Measurements from ENCODE around the gene MAGI2. TPM values are rescaled to one million over a fixed set of nuclear protein-coding genes. Genes with fewer than 3 reads are reported as not detected.

The MAGI2 gene
- total RNA-seq, 1 donor from 2014 or later, result 3.6 TPM

DNA sequence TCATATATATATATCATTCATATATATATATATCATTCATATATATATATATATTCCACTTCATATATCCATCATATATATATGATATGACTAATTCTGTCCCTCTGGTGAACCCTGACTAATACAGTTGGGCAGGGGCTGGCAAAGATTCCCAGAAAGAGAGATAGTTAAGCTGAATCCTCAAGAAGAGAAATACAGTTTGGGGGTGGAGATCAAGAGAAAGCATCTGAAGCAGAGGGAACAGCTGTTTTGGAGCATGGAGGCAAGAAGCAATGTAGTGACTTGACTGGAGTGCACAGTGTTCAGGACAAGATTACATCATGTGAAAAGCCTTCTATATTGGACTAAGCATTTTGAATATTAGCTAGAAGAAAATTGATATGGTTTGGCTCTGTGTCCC, 540.7 kb downstream of the MAGI2 start:
- ATAC-seq, result no peak
- intact Hi-C loops (cut with micrococcal nuclease), result no loop called here

GRCh38 chr7:78906735-78907134, 546.7 kb downstream of the MAGI2 start:
- DNase-seq (no peak), ATAC-seq (no peak)
- intact Hi-C loops (cut with micrococcal nuclease), result no loop called here

More for the DNA sequence above, 540.7 kb downstream of the MAGI2 start:
- no peak for DNase-seq

GRCh38 chr7:78905436-78905835, 548.0 kb downstream of the MAGI2 start:
- ATAC-seq, result no peak
- DNase-seq, result no peak
- intact Hi-C loops (cut with micrococcal nuclease), result no loop called here

- no peak for DNase-seq
- intact Hi-C loops (cut with micrococcal nuclease), result no loop called here
- ATAC-seq, result no peak
Observed at GRCh38 chr7:78904983-78905382, 548.5 kb downstream of the MAGI2 start.

DNA sequence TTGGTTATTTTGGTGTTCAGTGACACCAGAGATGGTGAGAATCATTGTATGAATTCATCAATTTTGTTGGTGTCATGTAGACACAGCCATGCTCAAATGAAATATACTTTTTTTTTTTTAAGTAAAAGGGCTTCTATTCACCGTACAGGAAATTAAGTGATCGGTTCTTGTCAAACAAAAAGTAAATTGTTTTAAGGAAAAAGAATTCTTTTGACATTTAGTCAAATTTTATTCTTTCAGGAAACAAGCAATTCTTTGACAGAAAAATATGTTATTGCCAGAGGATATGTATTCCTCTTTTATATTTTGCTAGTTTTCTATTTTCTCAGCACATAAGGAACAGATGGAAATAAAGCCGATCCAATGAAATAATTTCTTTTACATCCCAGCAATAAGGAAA, 551.9 kb downstream of the MAGI2 start:
- ATAC-seq (no peak), DNase-seq (no peak)
- intact Hi-C loops (cut with micrococcal nuclease), result no loop called here

DNA sequence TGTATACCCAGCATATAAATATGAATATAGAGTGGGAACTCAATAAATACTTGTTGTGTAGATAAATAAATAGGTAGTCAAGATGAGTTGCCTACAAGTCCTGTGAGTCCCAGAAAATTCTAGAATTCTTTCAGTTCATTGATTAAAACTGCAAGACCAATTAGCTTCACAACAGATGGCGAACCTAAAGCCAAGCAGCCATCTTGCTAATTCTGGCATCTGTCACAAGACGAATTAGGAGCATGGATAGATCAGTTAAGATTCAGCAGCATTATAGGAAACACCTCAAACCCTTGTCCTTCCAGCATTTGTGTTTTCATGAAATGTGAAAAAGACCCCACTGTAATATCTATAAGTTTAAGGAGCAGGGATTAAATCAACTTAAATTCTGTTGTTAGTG, 552.7 kb downstream of the MAGI2 start:
- DNase-seq (no peak), ATAC-seq (no peak)
- intact Hi-C loops (cut with micrococcal nuclease), result no loop called here

- DNase-seq (no peak), ATAC-seq (no peak)
- intact Hi-C loops (cut with micrococcal nuclease), result no loop called here
Observed at GRCh38 chr7:78895393-78895792, 558.1 kb downstream of the MAGI2 start.

DNA sequence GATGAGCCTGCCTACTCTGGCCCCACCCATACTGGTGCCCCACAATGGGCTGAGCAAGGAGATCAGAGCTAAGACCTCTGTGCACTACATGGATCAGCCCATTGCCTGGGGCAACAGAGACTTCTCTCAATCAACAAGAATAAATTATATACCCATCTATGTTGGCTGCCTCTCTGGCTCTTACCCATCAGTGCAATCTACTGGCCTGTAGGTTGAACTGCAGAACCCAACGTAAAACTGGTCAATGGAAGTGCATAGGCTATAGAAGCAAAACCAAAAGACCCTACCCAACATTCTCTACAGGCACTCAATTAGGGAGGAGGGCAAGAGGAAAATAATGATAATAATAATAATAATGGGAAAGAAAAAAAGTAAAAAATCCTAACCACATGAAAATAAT, 574.3 kb downstream of the MAGI2 start:
- intact Hi-C loops (cut with micrococcal nuclease), result no loop called here
- ATAC-seq (no peak), DNase-seq (no peak)

DNA sequence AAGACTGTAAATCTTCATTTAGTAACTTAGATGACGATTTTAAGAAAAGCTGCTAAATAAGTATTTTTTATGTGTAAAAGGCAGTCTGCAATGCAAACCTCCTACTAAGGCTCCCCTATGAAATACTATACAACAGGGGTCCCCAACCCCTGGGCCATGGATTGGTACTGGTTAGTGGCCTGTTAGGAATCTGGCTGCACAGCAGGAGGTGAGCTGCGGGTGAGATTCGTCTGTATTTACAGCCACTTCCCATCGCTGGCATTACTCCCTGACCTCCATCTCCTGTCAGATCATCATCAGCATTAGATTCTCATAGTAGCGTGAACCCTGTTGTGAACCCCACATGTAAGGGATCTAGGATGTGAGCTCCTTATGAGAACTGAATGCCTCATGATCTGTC, 580.4 kb downstream of the MAGI2 start:
- ATAC-seq (no peak), DNase-seq (no peak)
- intact Hi-C loops (cut with micrococcal nuclease), result no loop called here

DNA sequence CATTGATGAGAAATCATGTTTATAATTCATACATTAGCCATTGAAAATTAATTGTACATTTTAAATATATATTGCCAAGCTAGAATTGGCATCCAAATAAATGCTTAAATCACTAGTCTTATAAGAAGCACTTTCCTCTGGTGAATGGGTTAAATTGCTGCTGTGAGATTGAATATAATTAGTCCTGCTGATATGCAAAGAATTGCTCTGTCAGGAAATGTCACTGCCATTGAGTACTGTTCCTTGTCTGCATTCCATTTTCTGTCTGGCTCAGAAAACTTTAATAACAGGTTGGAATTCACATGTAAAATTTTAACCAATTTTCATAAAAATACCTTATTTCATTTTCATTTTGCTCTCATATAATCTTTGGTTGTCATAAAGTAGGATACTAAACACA, 589.1 kb downstream of the MAGI2 start:
- ATAC-seq (peak; percentile 60), DNase-seq (no peak)
- intact Hi-C loops (cut with micrococcal nuclease), result no loop called here

GRCh38 chr7:78863281-78863680, 590.2 kb downstream of the MAGI2 start:
- intact Hi-C loops (cut with micrococcal nuclease), result no loop called here
- DNase-seq, result no peak
- peak; percentile 74 for ATAC-seq

DNA sequence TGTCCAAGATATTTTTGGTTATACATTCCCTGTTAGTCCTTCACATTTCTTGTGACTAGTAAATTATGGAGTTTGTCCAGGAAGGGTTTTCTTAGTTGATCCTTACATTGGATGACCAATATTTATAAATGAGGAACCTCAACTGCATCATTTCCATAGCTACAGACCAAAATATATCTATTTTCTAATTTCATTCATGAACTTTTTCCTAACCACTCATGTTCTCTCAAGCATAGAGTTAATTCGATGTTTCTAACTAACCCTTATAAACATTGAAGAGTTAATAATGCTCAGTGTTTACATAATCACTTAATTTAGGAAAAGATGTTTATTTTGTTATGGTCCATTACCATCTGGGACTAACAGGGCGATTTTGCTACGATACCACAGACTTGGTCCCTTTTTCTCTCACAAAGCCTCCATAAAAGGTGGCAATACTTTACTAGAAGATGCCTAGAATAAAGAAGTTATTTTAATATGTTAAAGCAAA, 591.0 kb downstream of the MAGI2 start:
- DNase-seq (no peak), ATAC-seq (no peak)
- intact Hi-C loops (cut with micrococcal nuclease), result no loop called here

DNA sequence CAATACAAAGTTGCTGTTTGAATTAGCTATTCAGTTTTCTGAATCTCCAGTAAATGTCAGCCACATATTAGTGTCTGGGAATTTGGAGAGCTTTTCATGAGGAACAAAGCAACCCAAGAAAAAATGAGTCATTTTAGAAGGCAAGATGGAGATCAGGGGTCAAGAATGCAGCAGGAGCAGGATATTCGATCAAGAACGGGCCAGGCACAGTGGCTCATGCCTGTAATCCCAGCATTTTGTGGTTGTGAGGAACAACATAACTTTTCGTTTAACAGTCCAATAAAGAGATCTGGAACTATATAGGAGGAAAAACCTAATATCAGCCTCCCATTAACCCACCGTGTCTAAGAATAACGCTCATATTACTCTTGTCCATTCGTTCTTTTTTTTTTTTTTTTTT, 600.5 kb downstream of the MAGI2 start:
- ATAC-seq, result no peak
- intact Hi-C loops (cut with micrococcal nuclease), result no loop called here

DNA sequence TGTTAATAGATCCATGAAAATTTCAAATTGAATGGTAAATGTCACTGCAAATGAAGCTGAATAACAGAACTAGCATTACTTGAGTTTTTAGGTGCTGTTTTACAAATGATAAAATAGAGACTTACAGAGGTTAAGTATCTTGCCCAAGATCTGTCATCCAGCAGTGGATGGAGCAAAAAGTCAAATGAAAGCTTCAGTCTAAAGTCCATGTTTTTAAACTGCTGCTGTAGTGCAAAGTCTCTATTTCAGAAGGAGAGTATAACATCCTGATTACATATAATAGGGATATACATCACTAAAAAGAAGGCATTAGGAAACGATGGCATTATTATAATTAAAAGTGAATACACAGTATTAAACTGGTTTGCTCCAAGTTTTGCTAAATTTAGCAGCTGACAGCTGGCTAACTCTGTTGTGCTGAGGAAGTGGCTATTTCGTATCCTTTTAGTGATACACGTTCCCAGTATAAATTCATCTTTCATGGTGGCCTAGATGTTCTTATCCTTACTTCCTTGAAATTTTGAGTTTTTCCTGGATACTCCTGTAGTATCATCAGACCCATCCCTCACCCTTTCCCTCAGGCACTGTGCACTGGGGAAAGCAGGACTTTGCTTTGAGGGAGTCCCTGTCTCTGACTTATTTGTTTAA, 603.2 kb downstream of the MAGI2 start:
- intact Hi-C loops (cut with micrococcal nuclease), result no loop called here
- DNase-seq (no peak), ATAC-seq (no peak)

More for the DNA sequence above, 600.5 kb downstream of the MAGI2 start:
- DNase-seq, result no peak

DNA sequence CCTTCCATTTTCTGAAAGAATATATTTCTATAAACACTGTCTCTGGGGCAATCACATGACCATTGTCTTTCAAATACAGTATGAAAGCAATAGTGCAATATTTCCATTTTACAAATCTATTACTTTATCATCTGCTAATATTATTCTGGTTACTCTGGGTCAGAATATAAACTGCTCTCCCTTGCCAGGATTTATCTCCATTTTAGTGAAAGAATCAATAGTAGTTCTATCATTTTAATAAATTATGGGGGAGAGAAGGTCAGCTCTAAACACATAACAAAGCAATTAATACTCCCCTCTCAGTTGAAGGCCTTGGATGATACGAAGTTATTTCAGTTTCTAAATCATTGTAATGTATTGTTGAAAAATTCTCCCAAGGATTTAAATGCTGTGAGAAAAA, 608.3 kb downstream of the MAGI2 start:
- intact Hi-C loops (cut with micrococcal nuclease), result no loop called here
- ATAC-seq (no peak), DNase-seq (no peak)

DNA sequence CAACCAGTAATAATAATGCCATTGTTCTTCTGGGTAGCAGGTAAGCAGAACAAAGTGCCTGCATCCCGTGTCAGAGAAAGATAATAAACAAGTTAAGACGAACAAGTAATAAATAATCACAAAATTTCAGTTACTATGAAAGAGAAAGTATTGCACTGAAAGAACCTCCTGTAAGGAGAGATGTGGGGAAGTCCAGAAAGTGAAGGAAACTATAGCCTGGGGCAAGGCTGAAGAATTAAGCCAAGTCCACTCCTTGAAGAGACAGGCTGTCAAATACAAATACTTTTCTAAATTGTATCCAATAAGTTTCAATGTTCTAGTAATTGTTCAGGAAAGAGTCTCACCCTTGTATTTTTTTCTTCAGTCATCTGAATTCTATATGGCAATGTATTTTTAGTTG, 611.4 kb downstream of the MAGI2 start:
- intact Hi-C loops (cut with micrococcal nuclease), result no loop called here
- DNase-seq (no peak), ATAC-seq (no peak)

- ATAC-seq (no peak), DNase-seq (no peak)
- intact Hi-C loops (cut with micrococcal nuclease), result no loop called here
Observed at GRCh38 chr7:78835897-78836296, 617.6 kb downstream of the MAGI2 start.

- ATAC-seq (no peak), DNase-seq (no peak)
- intact Hi-C loops (cut with micrococcal nuclease), result no loop called here
Observed at GRCh38 chr7:78828317-78828716, 625.1 kb downstream of the MAGI2 start.

DNA sequence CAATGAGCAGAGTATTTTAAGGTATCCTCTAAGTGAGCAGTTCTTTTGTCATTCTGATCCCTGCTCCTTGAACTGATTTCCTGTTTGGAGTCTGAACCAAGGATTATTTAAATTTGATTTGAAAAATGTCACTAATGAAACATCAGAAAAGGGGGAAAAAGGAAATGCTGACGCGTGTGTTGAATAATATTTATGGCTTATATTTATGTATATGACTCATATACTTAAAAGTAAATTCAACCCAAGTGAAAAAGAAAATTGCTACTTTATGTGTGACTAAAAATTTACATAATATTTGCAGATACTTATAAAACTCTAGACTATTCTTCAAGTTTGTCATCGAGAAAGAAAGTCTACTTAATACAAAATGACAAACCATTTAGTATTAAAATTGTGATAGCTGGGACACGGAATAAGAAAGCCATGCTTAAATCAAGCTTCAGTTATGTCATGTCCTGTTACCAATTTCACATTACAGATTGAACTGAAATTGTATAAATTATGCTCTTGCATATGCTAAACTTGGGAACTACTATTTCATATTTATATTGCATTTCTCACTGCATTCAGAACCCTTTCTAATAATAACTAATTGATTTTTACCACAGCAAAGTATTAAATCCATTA, 649.9 kb downstream of the MAGI2 start:
- ATAC-seq, result no peak
- intact Hi-C loops (cut with micrococcal nuclease), result no loop called here
- DNase-seq, result no peak

GRCh38 chr7:78794101-78794500, 659.4 kb downstream of the MAGI2 start:
- intact Hi-C loops (cut with micrococcal nuclease), result no loop called here
- ATAC-seq (no peak), DNase-seq (no peak)

GRCh38 chr7:78792624-78793023, 660.8 kb downstream of the MAGI2 start:
- no peak for DNase-seq
- no peak for ATAC-seq
- intact Hi-C loops (cut with micrococcal nuclease), result no loop called here

All from left ventricle myocardium superior (tissue), 1 donor.